G401.6 (cell line): Measurements from ENCODE around the gene USP35.
"Not testable (repeated sequence)": the region's sequence is repeated elsewhere in the genome, so short reads cannot be mapped to it uniquely, and the experiment has no call there.

Experiments
- FAIRE-seq: peaks from 2 replicates; lab custom pipeline; 2012; peaks lifted over from hg19 to GRCh38; lab: Jason Lieb, UNC

Gene USP35

GRCh38 chr11:78168539-78169477 lies 19.9 kb upstream of the USP35 start:
- no peak for FAIRE-seq

- no peak for FAIRE-seq
These were observed 18.3 kb upstream of the USP35 start for GRCh38 chr11:78170413-78170812.

GRCh38 chr11:78170874-78171549 lies 17.7 kb upstream of the USP35 start:
- no peak for FAIRE-seq

GRCh38 chr11:78171951-78172350 lies 16.8 kb upstream of the USP35 start:
- no peak for FAIRE-seq

GRCh38 chr11:78175862-78176261 lies 12.9 kb upstream of the USP35 start:
- FAIRE-seq, result not testable (repeated sequence)

GRCh38 chr11:78176605-78177141 lies 12.0 kb upstream of the USP35 start:
- no peak for FAIRE-seq

- FAIRE-seq, result no peak
These were observed 11.5 kb upstream of the USP35 start for GRCh38 chr11:78177216-78177615.

- FAIRE-seq, result no peak
These were observed 9.2 kb upstream of the USP35 start for GRCh38 chr11:78179459-78180071.

GRCh38 chr11:78180751-78181150 lies 8.0 kb upstream of the USP35 start:
- FAIRE-seq, result no peak

GRCh38 chr11:78181185-78181584 lies 7.5 kb upstream of the USP35 start:
- FAIRE-seq, result no peak

- FAIRE-seq, result no peak
These were observed 1.1 kb upstream of the USP35 start for GRCh38 chr11:78187366-78188285.

- FAIRE-seq, result no peak
These were observed 530 bp downstream of the USP35 start for GRCh38 chr11:78189174-78189724.

- FAIRE-seq, result no peak
These were observed 1.1 kb downstream of the USP35 start for GRCh38 chr11:78189851-78190250.

GRCh38 chr11:78190374-78190773 lies 1.7 kb downstream of the USP35 start:
- no peak for FAIRE-seq

- FAIRE-seq, result no peak
These were observed 2.3 kb downstream of the USP35 start for GRCh38 chr11:78190871-78191538.

GRCh38 chr11:78192223-78192719 lies 3.6 kb downstream of the USP35 start:
- FAIRE-seq, result no peak

- no peak for FAIRE-seq
These were observed 4.2 kb downstream of the USP35 start for GRCh38 chr11:78192911-78193351.

- FAIRE-seq, result no peak
These were observed 5.1 kb downstream of the USP35 start for GRCh38 chr11:78193806-78194205.

GRCh38 chr11:78194490-78194889 lies 5.8 kb downstream of the USP35 start:
- no peak for FAIRE-seq

GRCh38 chr11:78195917-78196560 lies 7.3 kb downstream of the USP35 start:
- FAIRE-seq, result no peak
